Measurements from ENCODE around the gene ZNF106. TPM values are rescaled to one million over a fixed set of nuclear protein-coding genes. Genes with fewer than 3 reads are reported as not detected.

The ZNF106 gene
- polyA plus RNA-seq, 3 donors, result 6.8 to 30.7 (median 24.2) TPM

DNA sequence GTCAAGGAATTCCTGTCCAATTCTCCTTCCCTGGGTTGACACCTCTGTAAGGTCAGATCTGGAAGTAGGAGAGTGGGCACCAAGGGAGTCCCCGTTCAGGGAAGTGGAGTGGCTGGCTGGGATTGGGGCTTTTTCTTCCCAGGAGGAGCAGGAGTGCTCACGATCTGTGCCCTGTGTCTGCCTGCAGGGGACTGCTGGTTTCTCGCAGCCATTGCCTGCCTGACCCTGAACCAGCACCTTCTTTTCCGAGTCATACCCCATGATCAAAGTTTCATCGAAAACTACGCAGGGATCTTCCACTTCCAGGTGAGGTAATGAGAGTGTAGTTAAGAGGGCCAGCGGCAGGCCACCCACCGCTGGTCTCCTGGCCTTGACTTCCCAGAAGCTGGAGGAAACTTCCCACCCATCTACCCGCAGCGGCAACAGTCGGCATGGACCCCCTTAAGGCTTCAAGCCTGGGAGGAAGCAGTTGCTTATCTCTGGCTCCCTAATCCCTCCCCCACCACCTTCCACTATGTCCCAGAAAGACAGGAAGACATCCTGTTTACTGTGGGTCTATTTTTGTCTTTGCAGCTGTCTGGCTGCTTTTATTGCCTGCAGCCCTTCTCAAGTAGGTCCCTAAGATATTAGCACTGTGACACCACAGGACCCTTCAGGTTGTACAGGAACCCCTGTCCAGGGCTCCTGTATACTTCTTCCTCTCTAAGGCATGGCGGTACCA, 104.8 kb downstream of the ZNF106 start:
- no peak overlapping the region for H3K27ac ChIP-seq (ENCODE audit: low read depth, low read length)
- 68 to 82% (median 77%) methylated on average over 12 of the region's 12 CpGs for WGBS, 3 donors

DNA sequence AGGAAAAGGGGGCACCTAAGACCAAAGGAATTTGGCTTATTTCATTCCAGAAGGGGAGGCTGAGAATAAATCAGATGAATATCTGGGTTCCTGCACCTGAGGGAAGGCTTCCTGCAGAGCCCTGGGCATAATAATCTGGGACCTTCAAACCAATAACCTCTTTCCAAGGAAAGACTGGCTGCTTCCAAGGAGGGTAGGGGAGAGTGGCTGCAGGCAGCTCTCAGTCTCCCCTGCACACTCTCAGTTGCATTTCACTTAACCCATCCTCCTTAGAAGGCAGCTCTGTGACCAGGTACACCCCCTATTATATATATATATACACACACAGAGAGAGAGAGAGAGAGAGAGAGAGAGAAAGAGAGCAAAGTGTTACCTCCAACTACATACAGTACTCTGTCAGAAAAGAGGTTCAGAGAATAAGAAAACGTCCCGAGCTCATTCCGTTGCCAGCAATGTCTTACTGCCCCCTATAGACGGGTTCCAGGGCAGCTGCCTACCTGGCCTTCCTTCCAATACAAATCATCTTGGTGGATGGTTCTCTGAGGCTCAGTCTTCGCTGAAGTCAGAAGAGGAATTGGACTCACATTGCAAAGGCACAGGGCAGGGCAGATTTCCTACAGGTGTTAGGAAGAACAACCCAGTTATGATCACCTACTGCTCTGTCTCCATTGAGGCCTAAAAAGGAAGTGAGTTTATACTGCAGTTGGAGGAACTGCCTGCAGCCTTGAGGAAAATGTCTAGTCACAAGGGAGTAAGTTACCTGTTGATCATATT, 105.5 kb downstream of the ZNF106 start:
- no peak overlapping the region for H3K27ac ChIP-seq (ENCODE audit: low read depth, low read length)
- 25 to 47% (median 40%) methylated on average over 5 of the region's 5 CpGs for WGBS, 3 donors

DNA sequence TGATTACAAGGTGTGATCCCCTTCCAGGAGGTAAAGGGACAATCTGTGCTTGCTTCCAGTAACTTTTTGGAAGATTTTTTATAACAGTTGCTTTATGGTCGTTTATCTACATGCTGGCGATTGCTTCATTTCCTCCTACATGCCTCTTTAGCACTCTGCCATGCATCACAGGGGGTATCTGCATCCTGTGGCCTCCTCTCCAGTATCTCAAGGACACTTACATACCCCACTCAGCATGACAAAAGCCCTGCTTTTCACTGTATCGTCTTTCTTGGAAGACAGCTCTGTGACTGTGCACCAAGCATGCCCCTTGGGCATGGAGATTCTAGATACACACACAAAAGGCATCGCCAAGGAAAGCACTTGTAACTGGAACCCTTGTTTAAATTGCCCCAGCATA, 106.3 kb downstream of the ZNF106 start:
- 52 to 66% (median 60%) methylated on average over 4 of the region's 4 CpGs for WGBS, 3 donors

DNA sequence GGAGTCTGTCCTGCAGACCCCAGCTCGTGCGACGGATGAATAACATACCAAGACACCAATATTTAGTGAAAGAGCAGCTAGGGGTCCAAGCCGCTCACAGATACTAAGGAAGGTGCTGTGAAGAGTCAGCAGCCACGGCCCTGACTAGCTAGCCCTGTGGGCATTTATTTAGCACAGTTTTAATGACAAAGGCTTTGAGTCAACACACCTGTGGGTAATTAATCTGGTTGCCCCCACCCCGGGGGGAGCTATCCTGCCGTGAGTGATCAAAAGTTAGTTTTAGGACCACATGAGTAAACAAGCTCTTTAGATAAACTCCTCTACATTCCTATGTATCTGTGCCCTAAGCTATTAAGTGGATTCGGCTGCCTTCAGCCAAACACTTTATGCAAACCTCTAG, 112.9 kb downstream of the ZNF106 start:
- H3K27ac ChIP-seq (ENCODE audit: low read depth, low read length), result no peak overlapping the region
- 80 to 89% (median 86%) methylated on average over 8 of the region's 8 CpGs for WGBS, 3 donors

More for the DNA sequence above, 106.3 kb downstream of the ZNF106 start:
- H3K27ac ChIP-seq (ENCODE audit: low read depth, low read length), result no peak overlapping the region

DNA sequence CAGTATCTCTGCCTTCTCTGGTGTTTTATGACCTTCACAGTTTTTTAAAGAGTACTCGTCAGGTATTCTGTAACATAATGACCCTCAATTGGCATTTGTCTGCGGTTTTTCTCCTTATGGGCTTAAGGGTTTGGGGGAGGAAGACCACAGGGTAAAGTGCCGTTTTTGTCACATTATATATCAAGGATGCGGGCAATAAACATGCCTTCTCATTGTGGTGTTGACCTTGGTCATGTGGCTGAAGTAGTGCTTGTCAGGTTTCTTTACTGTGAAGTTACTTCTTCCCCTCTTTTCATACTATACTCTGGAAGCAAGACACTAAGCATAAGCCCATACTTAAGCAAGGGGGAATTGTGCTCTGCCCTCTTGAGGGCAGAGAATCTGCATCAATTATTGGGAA, 115.0 kb downstream of the ZNF106 start:
- no peak overlapping the region for H3K27ac ChIP-seq (ENCODE audit: low read depth, low read length)
- 44 to 71% (median 62%) methylated on average over 4 of the region's 4 CpGs for WGBS, 3 donors

DNA sequence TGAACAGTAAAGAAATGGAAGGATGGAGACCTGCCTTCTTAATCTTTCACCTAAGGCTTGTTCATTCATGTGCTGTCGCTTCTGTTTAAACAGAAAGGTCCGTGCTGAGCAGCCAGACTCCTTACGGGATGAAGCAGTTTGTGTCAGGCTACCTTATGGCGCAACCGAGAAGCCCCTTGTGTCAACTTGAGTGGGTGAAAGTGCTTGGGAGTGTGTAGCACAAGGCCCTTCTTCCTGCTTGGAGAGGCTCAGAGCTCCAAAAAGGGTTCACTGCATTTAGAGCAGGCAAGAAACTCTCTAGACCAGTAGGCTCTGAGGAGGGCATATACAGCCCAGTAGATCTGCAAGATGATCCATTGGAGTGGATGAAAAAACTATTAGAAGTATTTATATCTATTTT, 115.7 kb downstream of the ZNF106 start:
- no peak overlapping the region for H3K27ac ChIP-seq (ENCODE audit: low read depth, low read length)
- WGBS, 3 donors, result 85 to 96% (median 87%) methylated on average over 5 of the region's 5 CpGs

DNA sequence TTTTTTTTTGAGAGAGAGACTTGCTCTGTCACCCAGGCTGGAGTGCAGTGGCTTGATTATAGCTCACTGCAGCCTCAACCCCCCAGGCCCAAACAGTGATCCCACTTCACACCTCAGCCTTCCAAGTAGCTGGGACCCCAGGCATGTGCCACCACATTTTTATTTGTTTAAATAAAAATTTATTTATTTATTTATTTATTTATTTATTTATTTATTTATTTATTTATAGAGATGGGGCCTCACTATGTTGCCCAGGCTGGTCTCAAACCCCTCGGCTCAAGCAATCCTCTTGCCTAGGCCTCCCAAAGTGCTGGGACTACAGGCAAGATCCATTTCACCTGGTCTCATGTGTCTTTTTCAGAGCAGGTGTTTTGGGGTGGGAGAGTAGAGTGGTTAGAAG, 116.1 kb downstream of the ZNF106 start:
- H3K27ac ChIP-seq (ENCODE audit: low read depth, low read length), result no peak overlapping the region
- 95 to 96% (median 95%) methylated on average over 1 of the region's 1 CpG for WGBS, 3 donors

DNA sequence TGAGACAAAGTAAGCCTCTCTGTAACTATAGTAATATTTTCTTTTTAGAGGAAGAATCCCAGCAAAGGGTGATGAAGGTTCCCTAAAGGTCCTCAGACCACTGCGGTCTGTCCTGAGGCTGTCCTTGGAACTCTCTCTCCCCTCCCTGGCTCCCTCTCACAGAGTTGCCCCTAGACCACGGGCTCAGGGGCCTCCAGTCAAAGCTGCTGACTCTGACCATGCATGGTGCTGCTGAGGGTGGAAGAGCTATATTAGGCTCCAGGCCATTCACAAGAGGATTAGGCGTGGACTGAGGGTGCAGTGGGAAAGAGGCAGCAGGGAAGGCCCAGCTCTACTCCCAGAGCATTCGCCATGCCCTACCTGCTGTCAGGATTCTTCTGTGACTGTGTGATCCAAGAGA, 117.0 kb downstream of the ZNF106 start:
- WGBS, 3 donors, result 78 to 94% (median 94%) methylated on average over 4 of the region's 4 CpGs
- H3K27ac ChIP-seq (ENCODE audit: low read depth, low read length), result no peak overlapping the region

DNA sequence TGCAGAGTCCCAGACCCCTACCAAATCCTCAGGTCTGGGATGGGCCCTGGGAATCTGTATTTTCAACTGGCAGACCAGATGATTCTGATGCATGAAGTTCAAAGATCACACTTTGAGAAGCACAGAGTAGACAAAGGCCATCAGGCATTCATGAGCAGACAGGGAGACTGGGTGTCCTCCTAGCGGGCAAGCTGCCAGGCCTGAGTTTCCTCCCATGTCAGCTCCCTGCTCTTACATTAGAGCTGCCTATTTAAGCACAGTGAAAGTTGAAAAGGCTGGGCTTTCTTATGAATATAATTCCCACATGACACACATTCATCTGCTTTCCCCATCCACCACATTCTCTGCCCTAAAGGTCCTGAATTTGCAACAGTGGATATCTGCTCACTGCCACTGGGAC, 117.7 kb downstream of the ZNF106 start:
- no peak overlapping the region for H3K27ac ChIP-seq (ENCODE audit: low read depth, low read length)
- WGBS, 3 donors, result 56 to 78% (median 74%) methylated on average over 1 of the region's 1 CpG

DNA sequence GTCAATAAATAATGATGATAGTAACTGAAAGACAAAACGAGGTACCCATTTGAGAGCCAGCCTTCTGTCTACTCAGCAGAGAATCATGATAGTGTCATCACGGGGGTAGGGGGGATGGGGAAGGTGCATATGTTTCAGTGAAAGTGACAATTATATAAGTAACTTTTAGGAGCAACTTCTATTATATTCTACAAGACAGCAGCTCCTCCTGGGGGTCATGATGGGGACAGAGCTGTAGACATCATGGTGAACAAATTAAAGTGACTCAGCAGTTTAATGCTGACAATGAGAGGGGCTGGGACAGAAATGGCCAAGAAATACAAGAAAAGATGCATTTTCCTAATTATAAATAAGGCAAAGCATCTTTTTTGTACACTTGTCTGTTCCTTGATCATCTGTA, 119.8 kb downstream of the ZNF106 start:
- 68 to 75% (median 72%) methylated on average over 2 of the region's 2 CpGs for WGBS, 3 donors

DNA sequence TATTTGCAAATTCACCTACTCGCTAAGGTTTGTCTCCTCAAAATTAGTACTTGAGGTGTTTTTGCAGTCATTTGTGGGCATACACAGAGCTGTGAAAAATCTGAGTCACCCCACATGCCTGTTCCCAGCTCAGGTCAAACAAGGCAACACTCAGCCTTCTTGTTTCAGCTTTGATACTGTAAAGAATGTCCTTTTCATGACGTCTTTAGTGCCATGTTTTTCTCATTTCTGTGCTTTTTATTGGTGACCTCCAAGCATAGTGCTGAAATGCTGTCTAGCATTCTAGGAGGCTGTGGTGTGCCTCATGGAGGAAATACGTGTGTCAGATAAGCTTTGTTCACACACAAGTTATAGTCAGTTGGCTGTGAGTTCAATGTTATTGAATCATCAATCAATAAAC, 122.8 kb downstream of the ZNF106 start:
- WGBS, 3 donors, result 71 to 86% (median 83%) methylated on average over 3 of the region's 3 CpGs
- no peak overlapping the region for H3K27ac ChIP-seq (ENCODE audit: low read depth, low read length)

More for the DNA sequence above, 119.8 kb downstream of the ZNF106 start:
- no peak overlapping the region for H3K27ac ChIP-seq (ENCODE audit: low read depth, low read length)

DNA sequence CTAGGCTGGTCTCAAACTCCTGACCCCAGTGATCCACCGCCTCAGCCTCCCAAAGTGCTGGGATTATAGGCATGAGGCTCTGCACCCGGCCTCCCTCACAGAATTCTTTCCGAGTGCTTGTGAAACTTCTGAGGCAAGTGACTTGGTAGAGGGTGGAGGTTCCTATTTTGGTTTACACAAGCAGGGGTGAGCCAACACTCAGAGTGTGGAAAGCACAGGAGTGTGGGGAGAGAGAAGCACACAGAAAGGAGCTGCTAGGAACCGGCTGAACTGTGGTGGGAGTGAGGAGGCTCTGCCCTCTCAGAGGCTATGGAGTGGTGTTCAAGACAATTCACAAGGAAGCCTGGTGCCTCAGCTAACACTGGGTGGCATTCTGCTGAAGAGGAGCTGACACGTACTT, 123.9 kb downstream of the ZNF106 start:
- 54 to 91% (median 57%) methylated on average over 5 of the region's 5 CpGs for WGBS, 3 donors

DNA sequence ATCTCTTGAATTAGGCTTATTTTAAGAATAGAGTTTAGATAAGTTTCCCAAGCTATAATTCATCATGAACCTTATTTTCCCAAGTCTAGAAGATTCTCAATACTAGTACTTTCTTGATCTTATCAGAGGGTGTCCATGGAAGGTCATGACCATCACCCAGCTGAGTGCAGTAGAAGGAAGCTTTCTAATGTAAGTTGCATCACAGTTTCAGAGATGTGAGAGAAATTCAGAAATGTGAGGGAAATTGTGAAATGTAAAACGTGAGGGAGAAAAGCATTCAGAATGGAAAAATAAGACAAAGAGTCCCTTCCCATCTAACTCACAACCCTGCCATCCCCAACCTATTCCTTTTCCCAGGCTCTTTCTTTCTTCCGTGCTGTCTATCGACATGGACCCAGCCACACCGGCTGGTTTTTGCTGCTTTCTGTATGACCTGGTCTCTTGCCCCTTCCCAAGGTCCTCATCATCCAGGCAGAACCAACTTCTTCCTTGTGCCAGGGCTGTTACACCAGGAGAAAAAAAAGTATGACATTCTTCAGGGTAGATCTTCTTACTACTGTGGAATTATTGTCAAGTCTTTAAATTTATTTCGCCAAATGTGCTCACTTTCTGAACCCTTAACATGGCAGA, 124.9 kb downstream of the ZNF106 start:
- no peak overlapping the region for H3K27ac ChIP-seq (ENCODE audit: low read depth, low read length)
- WGBS, 3 donors, result 74 to 90% (median 79%) methylated on average over 5 of the region's 5 CpGs

More for the DNA sequence above, 123.9 kb downstream of the ZNF106 start:
- H3K27ac ChIP-seq (ENCODE audit: low read depth, low read length), result no peak overlapping the region

DNA sequence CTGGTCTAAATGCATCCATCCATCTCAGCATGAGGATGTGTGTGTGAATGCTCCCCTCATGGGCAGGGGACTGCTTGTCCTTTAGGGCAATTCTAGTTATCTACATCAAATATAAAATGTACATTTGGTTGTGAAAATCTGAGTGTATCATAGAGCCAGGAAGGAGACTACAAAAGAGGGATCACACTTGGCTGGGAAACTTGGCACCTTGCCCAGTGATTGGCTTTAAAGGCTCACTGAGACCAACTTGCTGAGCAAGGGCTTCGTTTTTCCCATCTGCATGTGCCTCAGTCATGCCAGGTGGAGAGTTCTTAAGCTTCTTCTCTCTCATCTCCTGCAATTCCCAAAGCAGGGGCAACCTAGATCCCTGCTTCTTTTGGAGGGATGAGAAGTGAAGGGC, 126.4 kb downstream of the ZNF106 start:
- 38 to 70% (median 39%) methylated on average over 1 of the region's 1 CpG for WGBS, 3 donors
- H3K27ac ChIP-seq (ENCODE audit: low read depth, low read length), result no peak overlapping the region

DNA sequence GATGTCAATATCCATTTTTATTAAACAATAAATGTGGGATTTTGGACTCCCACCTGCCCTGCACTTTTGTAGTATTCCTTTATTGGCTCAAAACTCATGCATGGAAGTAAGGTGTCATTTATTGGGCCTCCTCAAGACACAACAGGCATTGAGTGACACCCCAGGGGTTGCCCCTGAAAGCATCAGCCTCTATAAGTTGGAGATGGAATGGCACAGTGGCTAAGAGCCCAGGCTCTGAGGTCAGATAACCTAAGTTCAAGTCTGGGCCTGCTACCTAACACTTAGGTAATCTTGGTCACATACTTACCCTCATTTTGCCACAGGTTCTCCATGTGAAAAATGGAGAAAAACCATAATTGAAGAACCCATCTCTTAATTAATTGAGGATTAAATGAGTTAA, 127.0 kb downstream of the ZNF106 start:
- H3K27ac ChIP-seq (ENCODE audit: low read depth, low read length), result no peak overlapping the region

DNA sequence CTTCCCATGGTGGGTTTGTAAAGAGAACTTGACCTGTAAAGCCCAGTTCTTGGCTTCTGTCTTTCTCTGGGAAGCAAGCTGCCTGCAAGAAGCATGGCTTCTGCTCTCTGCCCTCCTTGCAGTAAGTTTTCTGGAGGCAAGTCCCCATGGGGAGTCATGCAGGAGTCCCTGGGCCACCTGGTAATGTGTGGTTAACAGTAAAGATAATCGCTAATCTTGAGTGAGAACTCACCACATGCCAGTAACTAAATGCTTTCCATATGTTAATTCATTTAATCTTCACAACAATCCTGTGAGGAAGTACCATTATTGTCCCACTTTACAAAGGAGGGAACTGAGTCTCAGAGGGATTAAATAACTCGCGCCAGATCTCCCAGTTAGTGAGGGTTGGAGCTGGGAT, 127.5 kb downstream of the ZNF106 start:
- 69 to 86% (median 85%) methylated on average over 3 of the region's 3 CpGs for WGBS, 3 donors
- H3K27ac ChIP-seq (ENCODE audit: low read depth, low read length), result no peak overlapping the region
